ENCODE results near the gene CDC14B. TPM values are rescaled to one million over a fixed set of nuclear protein-coding genes. Genes with fewer than 3 reads are reported as not detected.

CDC14B gene
- total and polyA plus RNA-seq, 3 donors from 2014 or later, result 33.1 to 44.0 (median 33.7) TPM

DNA sequence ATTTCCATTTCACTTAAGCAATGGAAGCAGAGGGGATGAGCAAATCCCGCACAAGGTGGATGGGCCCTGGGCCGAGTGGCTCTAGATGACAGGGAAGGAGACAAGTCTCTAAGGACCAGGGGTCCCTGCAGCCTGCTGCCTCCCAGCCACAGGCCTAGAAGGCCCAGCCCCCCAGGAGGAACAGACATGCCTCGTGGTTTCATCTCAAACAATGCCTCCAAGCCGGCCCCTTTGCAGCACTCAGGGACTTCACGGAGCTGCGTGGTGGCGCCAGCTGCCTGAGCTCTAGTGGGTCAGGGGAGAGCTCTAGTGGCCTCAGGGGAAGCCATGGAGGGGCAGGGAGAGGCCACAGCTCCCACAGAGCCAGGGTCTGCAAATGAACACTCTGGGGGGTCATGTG, 120.8 kb downstream of the CDC14B start:
- Histone ChIP-seq H3K36me3 (ENCODE audit: low read depth, missing control alignments) (no peaks in the 10 kb centered on the region), H3K27ac (no peak overlapping the region), H3K27me3 (no peaks in the 10 kb centered on the region), H3K4me3 (no peak overlapping the region), H3K4me1 (no peaks in the 10 kb centered on the region), H3K9me3 (no peaks in the 10 kb centered on the region)
- TF ChIP-seq, protein P1, sequence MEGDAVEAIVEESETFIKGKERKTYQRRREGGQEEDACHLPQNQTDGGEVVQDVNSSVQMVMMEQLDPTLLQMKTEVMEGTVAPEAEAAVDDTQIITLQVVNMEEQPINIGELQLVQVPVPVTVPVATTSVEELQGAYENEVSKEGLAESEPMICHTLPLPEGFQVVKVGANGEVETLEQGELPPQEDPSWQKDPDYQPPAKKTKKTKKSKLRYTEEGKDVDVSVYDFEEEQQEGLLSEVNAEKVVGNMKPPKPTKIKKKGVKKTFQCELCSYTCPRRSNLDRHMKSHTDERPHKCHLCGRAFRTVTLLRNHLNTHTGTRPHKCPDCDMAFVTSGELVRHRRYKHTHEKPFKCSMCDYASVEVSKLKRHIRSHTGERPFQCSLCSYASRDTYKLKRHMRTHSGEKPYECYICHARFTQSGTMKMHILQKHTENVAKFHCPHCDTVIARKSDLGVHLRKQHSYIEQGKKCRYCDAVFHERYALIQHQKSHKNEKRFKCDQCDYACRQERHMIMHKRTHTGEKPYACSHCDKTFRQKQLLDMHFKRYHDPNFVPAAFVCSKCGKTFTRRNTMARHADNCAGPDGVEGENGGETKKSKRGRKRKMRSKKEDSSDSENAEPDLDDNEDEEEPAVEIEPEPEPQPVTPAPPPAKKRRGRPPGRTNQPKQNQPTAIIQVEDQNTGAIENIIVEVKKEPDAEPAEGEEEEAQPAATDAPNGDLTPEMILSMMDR (IDR thresholded peaks at IDR 0.05), result no peak
- no peak for TF ChIP-seq POLR2A (IDR thresholded peaks at IDR 0.05)
- intact Hi-C loops (cut with DNase I; ENCODE audit: low total_unique reads), result no loop called here
- DNase-seq, result no peak
- 91 to 94% methylated on average over 7 of the region's 7 CpGs for WGBS, 2 donors

GRCh38 chr9:96497117-96497399, 122.6 kb downstream of the CDC14B start:
- TF ChIP-seq POLR2A (IDR thresholded peaks at IDR 0.05), result no peak
- TF ChIP-seq, protein P1 (IDR thresholded peaks at IDR 0.05), result no peak
- Histone ChIP-seq H3K9me3 (no peaks in the 10 kb centered on the region), H3K27me3 (no peaks in the 10 kb centered on the region), H3K4me3 (peak overlapping the region in 1 of 2 donors; percentile 29), H3K4me1 (no peaks in the 10 kb centered on the region), H3K27ac (no peak overlapping the region), H3K36me3 (ENCODE audit: low read depth, missing control alignments) (no peaks in the 10 kb centered on the region)
- intact Hi-C loops (cut with DNase I; ENCODE audit: low total_unique reads), result no loop called here
- WGBS, 2 donors, result 56 to 80% methylated on average over 12 to 17 of the region's 17 CpGs
- no peak for DNase-seq

GRCh38 chr9:96496368-96497116, 123.1 kb downstream of the CDC14B start:
- TF ChIP-seq POLR2A (IDR thresholded peaks at IDR 0.05), result no peak
- TF ChIP-seq, protein P1 (IDR thresholded peaks at IDR 0.05), result no peak
- no peak for DNase-seq
- H3K4me1 ChIP-seq, result no peaks in the 10 kb centered on the region
- H3K4me3 ChIP-seq, result peak overlapping the region in 1 of 2 donors; percentile 29
- intact Hi-C loops (cut with DNase I; ENCODE audit: low total_unique reads), result no loop called here
- H3K9me3 ChIP-seq, result no peaks in the 10 kb centered on the region
- no peaks in the 10 kb centered on the region for H3K27me3 ChIP-seq
- 72 to 87% methylated on average over 26 to 55 of the region's 55 CpGs for WGBS, 2 donors
- no peaks in the 10 kb centered on the region for H3K36me3 ChIP-seq (ENCODE audit: low read depth, missing control alignments)
- H3K27ac ChIP-seq, result no peak overlapping the region

DNA sequence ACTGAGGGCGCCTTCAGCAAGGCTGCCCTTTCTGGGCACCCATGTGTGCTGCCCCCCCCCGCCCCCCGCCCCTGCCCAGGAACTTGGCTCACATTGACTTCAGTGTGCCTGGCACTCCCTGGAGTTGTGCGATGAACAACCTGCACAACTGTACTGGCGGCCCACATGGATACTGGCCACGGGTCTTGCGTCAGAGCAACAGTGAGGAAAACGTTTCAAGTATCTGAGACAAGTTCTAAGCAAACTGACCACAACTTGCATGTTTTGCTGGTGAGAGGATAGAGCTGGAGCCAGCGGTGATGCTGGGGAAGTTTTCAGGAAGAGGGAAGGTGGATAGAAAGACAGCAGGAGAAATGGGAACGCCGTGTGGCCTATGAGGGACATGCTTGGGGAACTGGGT, 124.3 kb downstream of the CDC14B start:
- intact Hi-C loops (cut with DNase I; ENCODE audit: low total_unique reads), result no loop called here
- Histone ChIP-seq H3K4me1 (no peaks in the 10 kb centered on the region), H3K27me3 (no peaks in the 10 kb centered on the region), H3K27ac (no peak overlapping the region), H3K36me3 (ENCODE audit: low read depth, missing control alignments) (no peaks in the 10 kb centered on the region), H3K9me3 (no peaks in the 10 kb centered on the region), H3K4me3 (no peak overlapping the region)
- TF ChIP-seq POLR2A (IDR thresholded peaks at IDR 0.05), result no peak
- TF ChIP-seq, protein P1 (IDR thresholded peaks at IDR 0.05), result no peak
- no peak for DNase-seq
- WGBS, 2 donors, result 80 to 93% methylated on average over 8 to 11 of the region's 11 CpGs

- no peaks in the 10 kb centered on the region for H3K4me1 ChIP-seq
- H3K36me3 ChIP-seq (ENCODE audit: low read depth, missing control alignments), result no peaks in the 10 kb centered on the region
- no peak for DNase-seq
- H3K4me3 ChIP-seq, result no peak overlapping the region
- no peaks in the 10 kb centered on the region for H3K9me3 ChIP-seq
- 80 to 97% methylated on average over 8 of the region's 8 CpGs for WGBS, 2 donors
- intact Hi-C loops (cut with DNase I; ENCODE audit: low total_unique reads), result no loop called here
- TF ChIP-seq, protein P1 (IDR thresholded peaks at IDR 0.05), result no peak
- H3K27ac ChIP-seq, result no peak overlapping the region
- no peaks in the 10 kb centered on the region for H3K27me3 ChIP-seq
Measured at GRCh38 chr9:96494215-96494800, 125.3 kb downstream of the CDC14B start.
